ENCODE results near the gene POU4F1. TPM values are rescaled to one million over a fixed set of nuclear protein-coding genes. Genes with fewer than 3 reads are reported as not detected.

Gene POU4F1
- total RNA-seq, 1 donor from 2014 or later: 0.38 TPM

DNA sequence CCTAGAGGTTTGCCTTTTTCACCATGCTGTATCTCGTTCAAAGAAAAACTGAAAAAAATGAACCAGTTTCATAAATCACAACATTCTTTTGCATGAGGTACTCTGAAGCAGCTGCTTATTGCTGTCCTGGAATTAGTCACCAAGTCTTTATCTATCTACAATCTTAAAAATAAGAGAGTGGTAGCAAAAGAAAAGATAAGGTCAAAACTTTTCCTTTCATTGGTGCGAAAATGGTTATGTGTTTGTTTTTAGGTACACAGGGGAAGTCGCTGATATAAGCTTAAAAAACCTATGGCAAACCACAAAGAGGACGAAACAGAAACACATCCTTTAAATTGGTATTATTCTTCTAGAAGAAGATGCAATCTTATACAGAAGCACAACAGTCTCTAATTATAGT is 34.9 kb upstream of the POU4F1 start:
- H3K9me3 Mint-ChIP-seq (ENCODE audit: low read depth): no peaks in the 10 kb centered on the region
- H3K4me3 Mint-ChIP-seq (ENCODE audit: low read depth): no peak overlapping the region
- no peaks in the 10 kb centered on the region for H3K27me3 Mint-ChIP-seq
- H3K27ac Mint-ChIP-seq: no peak overlapping the region
- H3K36me3 Mint-ChIP-seq (ENCODE audit: insufficient read depth): peaks cover 37% of the 10 kb centered on the region
- no peak for DNase-seq (ENCODE audit: low spot score, unreplicated experiment)
- TF ChIP-seq, protein P1, sequence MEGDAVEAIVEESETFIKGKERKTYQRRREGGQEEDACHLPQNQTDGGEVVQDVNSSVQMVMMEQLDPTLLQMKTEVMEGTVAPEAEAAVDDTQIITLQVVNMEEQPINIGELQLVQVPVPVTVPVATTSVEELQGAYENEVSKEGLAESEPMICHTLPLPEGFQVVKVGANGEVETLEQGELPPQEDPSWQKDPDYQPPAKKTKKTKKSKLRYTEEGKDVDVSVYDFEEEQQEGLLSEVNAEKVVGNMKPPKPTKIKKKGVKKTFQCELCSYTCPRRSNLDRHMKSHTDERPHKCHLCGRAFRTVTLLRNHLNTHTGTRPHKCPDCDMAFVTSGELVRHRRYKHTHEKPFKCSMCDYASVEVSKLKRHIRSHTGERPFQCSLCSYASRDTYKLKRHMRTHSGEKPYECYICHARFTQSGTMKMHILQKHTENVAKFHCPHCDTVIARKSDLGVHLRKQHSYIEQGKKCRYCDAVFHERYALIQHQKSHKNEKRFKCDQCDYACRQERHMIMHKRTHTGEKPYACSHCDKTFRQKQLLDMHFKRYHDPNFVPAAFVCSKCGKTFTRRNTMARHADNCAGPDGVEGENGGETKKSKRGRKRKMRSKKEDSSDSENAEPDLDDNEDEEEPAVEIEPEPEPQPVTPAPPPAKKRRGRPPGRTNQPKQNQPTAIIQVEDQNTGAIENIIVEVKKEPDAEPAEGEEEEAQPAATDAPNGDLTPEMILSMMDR (IDR thresholded peaks at IDR 0.05; ENCODE audit: unreplicated experiment): no peak
- no peaks in the 10 kb centered on the region for H3K4me1 Mint-ChIP-seq (ENCODE audit: low read depth)

DNA sequence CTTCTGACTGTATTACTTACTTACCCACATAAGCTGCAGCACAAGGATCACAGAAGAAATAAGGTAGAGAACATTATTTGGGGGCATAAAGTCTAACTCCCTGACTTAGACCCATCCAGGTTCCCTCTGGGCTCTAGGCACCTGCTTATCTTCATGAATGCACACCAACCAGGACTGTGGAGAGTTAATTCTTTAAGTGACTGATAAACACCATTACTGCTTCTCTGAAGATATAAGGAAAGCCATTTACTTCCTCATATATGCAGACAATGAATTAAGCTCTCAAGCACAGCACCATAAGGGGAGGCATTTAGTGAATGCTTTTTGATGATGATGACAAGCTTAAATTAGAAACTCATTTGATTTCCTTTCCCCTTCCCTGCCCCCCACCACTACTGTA is 33.1 kb upstream of the POU4F1 start:
- H3K27ac Mint-ChIP-seq: no peak overlapping the region

DNA sequence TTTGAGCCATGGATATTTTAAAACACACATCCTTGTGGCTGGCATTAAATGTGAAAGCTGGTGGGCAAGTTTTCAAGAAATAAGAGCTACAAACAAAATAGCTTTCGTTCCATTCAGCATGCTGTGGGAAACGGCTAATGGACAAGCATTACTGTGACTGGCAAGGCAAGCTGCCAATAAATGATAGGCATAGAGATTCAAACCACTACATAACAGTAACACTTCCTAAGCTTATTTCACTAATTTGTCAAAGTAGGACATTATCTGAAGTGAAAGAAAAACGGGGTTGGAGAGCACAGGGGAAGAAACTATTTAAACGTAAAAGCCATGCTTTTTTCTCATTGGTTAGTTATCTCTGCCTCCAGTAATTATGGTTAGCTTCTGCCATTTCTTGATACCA is 29.6 kb upstream of the POU4F1 start:
- Mint-ChIP-seq H3K27ac (no peak overlapping the region), H3K4me1 (ENCODE audit: low read depth) (peaks cover 7% of the 10 kb centered on the region), H3K36me3 (ENCODE audit: insufficient read depth) (peaks cover 33% of the 10 kb centered on the region), H3K4me3 (ENCODE audit: low read depth) (no peak overlapping the region), H3K27me3 (no peaks in the 10 kb centered on the region), H3K9me3 (ENCODE audit: low read depth) (no peaks in the 10 kb centered on the region)
- TF ChIP-seq, protein P1 (IDR thresholded peaks at IDR 0.05; ENCODE audit: unreplicated experiment): no peak
- DNase-seq (ENCODE audit: low spot score, unreplicated experiment): no peak

More for the DNA sequence above, 33.1 kb upstream of the POU4F1 start:
- Mint-ChIP-seq H3K4me3 (ENCODE audit: low read depth) (no peak overlapping the region), H3K9me3 (ENCODE audit: low read depth) (no peaks in the 10 kb centered on the region), H3K4me1 (ENCODE audit: low read depth) (peaks cover under 1% of the 10 kb centered on the region), H3K27me3 (no peaks in the 10 kb centered on the region), H3K36me3 (ENCODE audit: insufficient read depth) (peaks cover 39% of the 10 kb centered on the region)
- no peak for DNase-seq (ENCODE audit: low spot score, unreplicated experiment)
- TF ChIP-seq, protein P1 (IDR thresholded peaks at IDR 0.05; ENCODE audit: unreplicated experiment): no peak

DNA sequence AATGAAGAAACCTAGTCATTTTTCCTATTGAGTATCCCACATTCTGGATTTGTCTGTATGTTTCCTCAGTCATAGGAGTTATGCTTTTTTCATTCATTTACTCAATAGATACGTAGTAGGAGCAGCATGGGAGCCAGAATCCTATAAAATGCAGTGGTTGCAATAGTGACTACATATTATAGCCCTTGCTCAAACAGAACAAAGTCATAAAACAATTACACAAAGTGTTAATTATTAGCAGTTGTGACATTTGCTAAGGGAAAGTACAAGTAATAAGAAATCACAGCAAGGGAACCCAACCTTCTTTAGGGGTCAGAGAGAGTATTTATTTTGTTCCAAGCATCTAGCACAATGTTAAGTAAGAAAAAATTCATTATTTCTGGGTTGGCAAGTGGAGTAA is 27.7 kb upstream of the POU4F1 start:
- peaks cover 37% of the 10 kb centered on the region for H3K36me3 Mint-ChIP-seq (ENCODE audit: insufficient read depth)
- no peaks in the 10 kb centered on the region for H3K27me3 Mint-ChIP-seq
- no peak for DNase-seq (ENCODE audit: low spot score, unreplicated experiment)
- TF ChIP-seq, protein P1 (IDR thresholded peaks at IDR 0.05; ENCODE audit: unreplicated experiment): no peak
- H3K9me3 Mint-ChIP-seq (ENCODE audit: low read depth): no peaks in the 10 kb centered on the region
- H3K4me3 Mint-ChIP-seq (ENCODE audit: low read depth): no peak overlapping the region
- no peak overlapping the region for H3K27ac Mint-ChIP-seq
- peaks cover 7% of the 10 kb centered on the region for H3K4me1 Mint-ChIP-seq (ENCODE audit: low read depth)

DNA sequence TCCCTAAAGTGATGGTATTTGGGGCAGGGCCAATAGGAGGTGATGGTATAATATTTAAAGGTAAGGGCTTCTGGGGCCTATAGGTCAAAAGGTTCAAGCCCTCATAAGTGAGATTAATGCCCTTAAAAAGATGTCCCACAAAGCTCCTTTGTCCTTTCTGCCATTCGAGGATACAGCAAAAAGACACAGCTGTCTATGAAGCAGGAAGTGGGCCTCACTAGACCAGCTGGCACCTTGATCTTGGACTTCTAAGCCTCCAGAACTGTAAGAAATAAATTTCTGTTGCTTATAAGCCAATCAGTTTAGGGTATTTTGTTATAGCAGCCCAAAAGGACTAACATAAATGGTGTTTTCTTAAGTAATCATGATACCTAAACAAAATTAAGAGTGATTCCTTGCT is 27.2 kb upstream of the POU4F1 start:
- Mint-ChIP-seq H3K4me3 (ENCODE audit: low read depth) (no peak overlapping the region), H3K27me3 (no peaks in the 10 kb centered on the region)

More for the DNA sequence above, 27.2 kb upstream of the POU4F1 start:
- TF ChIP-seq, protein P1 (IDR thresholded peaks at IDR 0.05; ENCODE audit: unreplicated experiment): no peak
- H3K36me3 Mint-ChIP-seq (ENCODE audit: insufficient read depth): peaks cover 37% of the 10 kb centered on the region
- H3K9me3 Mint-ChIP-seq (ENCODE audit: low read depth): no peaks in the 10 kb centered on the region
- no peak overlapping the region for H3K27ac Mint-ChIP-seq
- H3K4me1 Mint-ChIP-seq (ENCODE audit: low read depth): peaks cover 9% of the 10 kb centered on the region
- no peak for DNase-seq (ENCODE audit: low spot score, unreplicated experiment)
